B cell (primary cell): Measurements from ENCODE around the gene SCN7A. TPM values are rescaled to one million over a fixed set of nuclear protein-coding genes. Genes with fewer than 3 reads are reported as not detected.

ENCODE experiments used
- ATAC-seq: fragments of 200-7000 bp; cut with Tn5 transposase; one replicate; pipeline ENCODE4 v1.10.0; 2021; ENCODE audit warnings: low read depth, mild to moderate bottlenecking, moderate number of reproducible peaks, moderate library complexity
- CTCF ChIA-PET: fragments of 350-600 bp; sonication (Branson Sonifier 250); formaldehyde crosslinking; loops from one replicate; lab custom pipeline; 2021; ENCODE audit warnings: antibody characterized with exemption, inconsistent platforms; lab: Charles Lee
- POLR2A ChIA-PET: fragments of 350-600 bp; sonication (Branson Sonifier 250); formaldehyde crosslinking; loops from one replicate; lab custom pipeline; 2021; ENCODE audit warnings: antibody characterized with exemption; lab: Charles Lee
- DNase-seq: peaks from one replicate; pipeline ENCODE4 v3.0.0; 2013
- H2AFZ ChIP-seq: 2 replicates; pipeline ENCODE4 v1.6.1; 2012; ENCODE audit warnings: mild to moderate bottlenecking, low read depth, low read length; ENCODE audit not compliant: insufficient read depth, poor library complexity, severe bottlenecking
- H3K27ac ChIP-seq, 2 donors: 1 replicate in 1 of 2; 2 replicates in 1 of 2; pipeline ENCODE4 v1.5.1; 2012 to 2013; ENCODE audit warnings: low read length in 2 of 2, mild to moderate bottlenecking in 2 of 2, moderate library complexity in 1 of 2
- H3K27me3 ChIP-seq, 4 experiments: fragments of 200-600 bp in 1 of 4; sonication (generic) in 1 of 4; replicated peaks in 1 of 4; 1 replicate in 2 of 4; 2 replicates in 2 of 4; pipeline versions ENCODE4 v1.6.1 to v1.7.0; 2013 to 2016; ENCODE audit warnings: low read length in 3 of 4, mild to moderate bottlenecking in 2 of 4, mixed read lengths in 1 of 4, moderate library complexity in 1 of 4; ENCODE audit not compliant: insufficient read depth in 4 of 4, control insufficient read depth in 3 of 4; ENCODE audit errors: control extremely low read depth in 1 of 4
- H3K36me3 ChIP-seq, 2 experiments: replicated peaks in 1 of 2; 1 replicate in 1 of 2; 2 replicates in 1 of 2; pipeline versions ENCODE4 v1.6.1 to v1.7.1; 2013; ENCODE audit warnings: low read length in 1 of 2; ENCODE audit not compliant: insufficient read depth in 2 of 2, control insufficient read depth in 1 of 2; ENCODE audit errors: control extremely low read depth in 1 of 2, extremely low read depth in 1 of 2
- H3K4me1 ChIP-seq, 2 donors: fragments of 200-600 bp in 1 of 2; sonication (generic) in 1 of 2; 1 replicate in 1 of 2; 2 replicates in 1 of 2; pipeline versions ENCODE4 v1.5.1 to v1.6.1; 2013 to 2017; ENCODE audit warnings: low read length in 2 of 2; ENCODE audit not compliant: control insufficient read depth in 2 of 2, insufficient read depth in 2 of 2
- H3K4me2 ChIP-seq: replicated peaks from 2 replicates; pipeline ENCODE3; 2012; ENCODE audit warnings: mild to moderate bottlenecking, low read depth, low read length; ENCODE audit not compliant: poor library complexity, severe bottlenecking
- H3K4me3 ChIP-seq, 5 experiments: fragments of 200-600 bp in 1 of 5; sonication (generic) in 1 of 5; 1 replicate in 3 of 5; 2 replicates in 2 of 5; pipeline versions ENCODE4 v1.5.1 to v1.7.0; 2011 to 2016; ENCODE audit warnings: low read length in 4 of 5, mild to moderate bottlenecking in 4 of 5, low read depth in 2 of 5, control low read depth in 1 of 5, moderate library complexity in 1 of 5; ENCODE audit not compliant: insufficient read depth in 1 of 5; ENCODE audit errors: control extremely low read depth in 1 of 5, extremely low read depth in 1 of 5
- H3K79me2 ChIP-seq: fragments of 200-600 bp; sonication (generic); one replicate; pipeline ENCODE4 v1.6.0; 2016; ENCODE audit warnings: low read length; ENCODE audit not compliant: control insufficient read depth, insufficient read depth
- H3K9ac ChIP-seq: fragments of 200-600 bp; sonication (generic); 2 replicates; pipeline ENCODE4 v1.6.1; 2017; ENCODE audit warnings: mild to moderate bottlenecking, low read length, moderate library complexity
- H3K9me3 ChIP-seq, 3 donors: one replicate each; pipeline versions ENCODE4 v1.6.1 to v1.7.1; 2013; ENCODE audit warnings: low read length in 2 of 3; ENCODE audit not compliant: control insufficient read depth in 2 of 3, insufficient read depth in 1 of 3; ENCODE audit errors: control extremely low read depth in 1 of 3
- H4K20me1 ChIP-seq: 2 replicates; pipeline ENCODE4 v1.6.0; 2012; ENCODE audit warnings: mild to moderate bottlenecking, low read length; ENCODE audit not compliant: insufficient read depth, control insufficient read depth, poor library complexity, severe bottlenecking
- H3K27ac Mint-ChIP-seq: one replicate; pipeline ENCODE4 v1.8.0; 2021; ENCODE audit warnings: mixed read lengths
- H3K27me3 Mint-ChIP-seq: one replicate; pipeline ENCODE4 v1.8.0; 2021; ENCODE audit warnings: mixed read lengths
- H3K4me1 Mint-ChIP-seq: one replicate; pipeline ENCODE4 v1.8.0; 2021; ENCODE audit warnings: mixed read lengths
- H3K4me3 Mint-ChIP-seq: one replicate; pipeline ENCODE4 v1.8.0; 2021; ENCODE audit warnings: mixed read lengths
- H3K9me3 Mint-ChIP-seq: one replicate; pipeline ENCODE4 v1.8.0; 2022; ENCODE audit warnings: mixed read lengths; ENCODE audit not compliant: insufficient read depth
- CTCF ChIP-seq: fragments of 200-600 bp; IDR thresholded peaks from one replicate; pipeline ENCODE4 v1.8.0; 2022; ENCODE audit warnings: antibody characterized with exemption, mild to moderate bottlenecking
- EZH2 ChIP-seq: IDR thresholded peaks from 2 replicates; pipeline ENCODE4 v1.6.1; 2012; ENCODE audit warnings: borderline replicate concordance, low read depth, mild to moderate bottlenecking, moderate library complexity, low read length; ENCODE audit not compliant: insufficient read depth, poor library complexity, severe bottlenecking
- WGBS: methylation state at CpG from one replicate; pipeline ENCODE4 v1.1.5; 2013; ENCODE audit warnings: missing lambda C conversion rate; ENCODE audit not compliant: insufficient coverage; 5-methylcytosine and 5-hydroxymethylcytosine counted together
- intact Hi-C: fragments of 100-400 bp; cut with micrococcal nuclease; formaldehyde crosslinking; loops from one replicate; pipeline ENCODE4 v1.10.0; 2022
- polyA plus RNA-seq: library from polyadenylated mRNA; depleted of rRNA; stranded (reverse); fragments of >200 nt; gene quantifications from 2 replicates; pipeline ENCODE4 v1.2.3, GENCODE V29; 2012
- total RNA-seq, 2 donors: library from RNA; stranded (reverse); fragments of 120-200 nt in 1 of 2; gene quantifications; 1 replicate in 1 of 2; 2 replicates in 1 of 2; pipeline versions ENCODE4 v1.2.3 to v1.2.4, GENCODE V29; 2013 to 2022

SCN7A gene
- total and polyA plus RNA-seq, 2 donors (not counting 1 experiment from before 2014, with no cell fraction given): not detected

- no peaks in the 10 kb centered on the region for H3K9me3 Mint-ChIP-seq
- ChIA-PET POLR2A (no interaction called here), CTCF (no interaction called here)
- Histone ChIP-seq H3K9me3 (no peaks in the 10 kb centered on the region), H3K4me2 (no peak overlapping the region), H3K9ac (no peak overlapping the region), H3K79me2 (no peaks in the 10 kb centered on the region), H3K4me1 (no peaks in the 10 kb centered on the region), H3K36me3 (no peaks in the 10 kb centered on the region), H2AFZ (no peak overlapping the region), H3K4me3 (no peak overlapping the region), H3K27me3 (no peaks in the 10 kb centered on the region), H3K27ac (no peak overlapping the region), H4K20me1 (no peaks in the 10 kb centered on the region)
- no peak overlapping the region for H3K27ac Mint-ChIP-seq
- DNase-seq (no peak), ATAC-seq (no peak)
- H3K27me3 Mint-ChIP-seq: no peaks in the 10 kb centered on the region
- 100% methylated on average over 2 of the region's 7 CpGs for WGBS
- TF ChIP-seq EZH2: no peak
- no peak for TF ChIP-seq CTCF
- no peaks in the 10 kb centered on the region for H3K4me1 Mint-ChIP-seq
- H3K4me3 Mint-ChIP-seq: no peak overlapping the region
- intact Hi-C loops: no loop called here
Observed at GRCh38 chr2:166357068-166357949, 136.7 kb downstream of the SCN7A start.

Other genes with a start within 250 kb of the SCN7A start
- gene SCN9A, start 118.3 kb downstream of the SCN7A start, total RNA-seq: not detected in 2 replicates
- 0.04 TPM in 1 of 2 replicates, not detected in the other for gene SCN9A, start 118.3 kb downstream of the SCN7A start, polyA plus RNA-seq